Parathyroid adenoma (tissue), 2 donors: ENCODE data around the gene GPR153.

Experiments
- H2AFZ ChIP-seq: fragments of 300-600 bp; sonication (generic); one replicate; pipeline ENCODE4 v1.7.0; 2017; ENCODE audit warnings: antibody characterized with exemption, mild to moderate bottlenecking
- H3K27ac ChIP-seq: fragments of 300-600 bp; sonication (generic); one replicate; pipeline ENCODE4 v1.7.0; 2017
- H3K27me3 ChIP-seq: fragments of 300-600 bp; sonication (generic); one replicate; pipeline ENCODE4 v1.7.0; 2017; ENCODE audit warnings: low read length; ENCODE audit not compliant: control insufficient read depth, insufficient read depth
- H3K36me3 ChIP-seq: fragments of 300-600 bp; sonication (generic); one replicate; pipeline ENCODE4 v1.7.0; 2017; ENCODE audit warnings: low read length; ENCODE audit not compliant: control insufficient read depth, insufficient read depth
- H3K4me1 ChIP-seq: fragments of 300-600 bp; sonication (generic); one replicate; pipeline ENCODE4 v1.7.0; 2017; ENCODE audit warnings: control low read depth
- H3K4me2 ChIP-seq: fragments of 300-600 bp; sonication (generic); one replicate; pipeline ENCODE4 v1.7.0; 2017; ENCODE audit warnings: low read length
- H3K4me3 ChIP-seq: fragments of 300-600 bp; sonication (generic); one replicate; pipeline ENCODE4 v1.7.0; 2017; ENCODE audit warnings: low read depth, low read length
- H3K79me2 ChIP-seq: fragments of 300-600 bp; sonication (generic); one replicate; pipeline ENCODE4 v1.7.0; 2017; ENCODE audit warnings: control low read depth
- H3K9ac ChIP-seq: fragments of 300-600 bp; sonication (generic); one replicate; pipeline ENCODE4 v1.7.0; 2017; ENCODE audit warnings: mild to moderate bottlenecking
- H3K9me3 ChIP-seq: fragments of 300-600 bp; sonication (generic); one replicate; pipeline ENCODE4 v1.7.0; 2017; ENCODE audit warnings: low read length; ENCODE audit not compliant: control insufficient read depth
- TF ChIP-seq, protein P1 (sequence below): fragments of 300-600 bp; sonication (generic); IDR thresholded peaks from one replicate; pipeline ENCODE4 v1.7.0; 2017; ENCODE audit warnings: antibody characterized with exemption, mild to moderate bottlenecking
- donor health status: primary hyperparathyroidism.

The GPR153 gene

GRCh38 chr1:6268415-6268814, 7.5 kb upstream of the GPR153 start:
- no peak overlapping the region for H2AFZ ChIP-seq
- no peak overlapping the region for H3K9ac ChIP-seq
- no peaks in the 10 kb centered on the region for H3K9me3 ChIP-seq
- H3K36me3 ChIP-seq: no peaks in the 10 kb centered on the region
- no peaks in the 10 kb centered on the region for H3K27me3 ChIP-seq
- TF ChIP-seq, protein P1, sequence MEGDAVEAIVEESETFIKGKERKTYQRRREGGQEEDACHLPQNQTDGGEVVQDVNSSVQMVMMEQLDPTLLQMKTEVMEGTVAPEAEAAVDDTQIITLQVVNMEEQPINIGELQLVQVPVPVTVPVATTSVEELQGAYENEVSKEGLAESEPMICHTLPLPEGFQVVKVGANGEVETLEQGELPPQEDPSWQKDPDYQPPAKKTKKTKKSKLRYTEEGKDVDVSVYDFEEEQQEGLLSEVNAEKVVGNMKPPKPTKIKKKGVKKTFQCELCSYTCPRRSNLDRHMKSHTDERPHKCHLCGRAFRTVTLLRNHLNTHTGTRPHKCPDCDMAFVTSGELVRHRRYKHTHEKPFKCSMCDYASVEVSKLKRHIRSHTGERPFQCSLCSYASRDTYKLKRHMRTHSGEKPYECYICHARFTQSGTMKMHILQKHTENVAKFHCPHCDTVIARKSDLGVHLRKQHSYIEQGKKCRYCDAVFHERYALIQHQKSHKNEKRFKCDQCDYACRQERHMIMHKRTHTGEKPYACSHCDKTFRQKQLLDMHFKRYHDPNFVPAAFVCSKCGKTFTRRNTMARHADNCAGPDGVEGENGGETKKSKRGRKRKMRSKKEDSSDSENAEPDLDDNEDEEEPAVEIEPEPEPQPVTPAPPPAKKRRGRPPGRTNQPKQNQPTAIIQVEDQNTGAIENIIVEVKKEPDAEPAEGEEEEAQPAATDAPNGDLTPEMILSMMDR: no peak
- H3K4me3 ChIP-seq: no peak overlapping the region
- H3K27ac ChIP-seq: no peak overlapping the region
- no peak overlapping the region for H3K4me2 ChIP-seq
- no peaks in the 10 kb centered on the region for H3K4me1 ChIP-seq
- no peaks in the 10 kb centered on the region for H3K79me2 ChIP-seq

DNA sequence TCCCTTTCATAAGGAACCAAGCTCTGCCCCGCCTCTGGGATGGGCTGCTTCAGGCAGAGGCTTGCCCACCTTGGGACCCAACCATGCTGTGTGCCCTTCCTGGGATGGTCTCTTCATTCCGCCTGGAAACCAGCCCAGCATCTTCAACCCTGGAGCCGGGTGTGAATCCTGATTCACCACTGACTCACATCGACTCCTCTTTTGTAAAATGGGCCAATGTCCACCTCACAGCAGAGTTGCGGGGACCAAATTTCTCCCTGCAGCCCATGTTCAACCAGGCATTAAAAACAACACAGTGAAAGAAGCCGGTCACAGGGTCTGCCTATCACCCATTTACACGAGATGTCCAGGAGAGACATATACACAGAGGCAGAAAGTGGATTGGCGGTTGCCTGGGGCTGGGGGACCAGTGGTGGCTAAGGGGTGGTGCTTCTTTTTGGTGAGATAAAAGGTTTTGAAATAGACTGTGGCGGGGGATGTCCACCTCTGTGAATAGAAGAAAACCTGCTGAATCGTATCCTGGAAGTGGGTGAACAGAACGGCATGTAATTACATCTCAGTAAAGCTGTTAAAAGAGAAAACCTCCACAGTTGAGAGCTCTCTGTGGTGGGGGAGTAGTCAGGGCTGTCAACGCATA, 6.9 kb upstream of the GPR153 start:
- no peak overlapping the region for H3K4me2 ChIP-seq
- no peak overlapping the region for H3K4me3 ChIP-seq
- no peaks in the 10 kb centered on the region for H3K27me3 ChIP-seq
- no peak overlapping the region for H3K9ac ChIP-seq
- H3K9me3 ChIP-seq: no peaks in the 10 kb centered on the region
- H3K36me3 ChIP-seq: no peaks in the 10 kb centered on the region
- H3K27ac ChIP-seq: no peak overlapping the region
- TF ChIP-seq, protein P1: no peak
- H2AFZ ChIP-seq: no peak overlapping the region
- H3K79me2 ChIP-seq: no peaks in the 10 kb centered on the region
- H3K4me1 ChIP-seq: no peaks in the 10 kb centered on the region

GRCh38 chr1:6266641-6267040, 5.7 kb upstream of the GPR153 start:
- Histone ChIP-seq H3K9ac (no peak overlapping the region), H3K9me3 (no peaks in the 10 kb centered on the region), H3K79me2 (no peaks in the 10 kb centered on the region), H3K36me3 (no peaks in the 10 kb centered on the region), H3K27me3 (no peaks in the 10 kb centered on the region), H2AFZ (no peak overlapping the region), H3K4me1 (no peaks in the 10 kb centered on the region), H3K4me2 (no peak overlapping the region), H3K27ac (no peak overlapping the region), H3K4me3 (no peak overlapping the region)
- TF ChIP-seq, protein P1: no peak

DNA sequence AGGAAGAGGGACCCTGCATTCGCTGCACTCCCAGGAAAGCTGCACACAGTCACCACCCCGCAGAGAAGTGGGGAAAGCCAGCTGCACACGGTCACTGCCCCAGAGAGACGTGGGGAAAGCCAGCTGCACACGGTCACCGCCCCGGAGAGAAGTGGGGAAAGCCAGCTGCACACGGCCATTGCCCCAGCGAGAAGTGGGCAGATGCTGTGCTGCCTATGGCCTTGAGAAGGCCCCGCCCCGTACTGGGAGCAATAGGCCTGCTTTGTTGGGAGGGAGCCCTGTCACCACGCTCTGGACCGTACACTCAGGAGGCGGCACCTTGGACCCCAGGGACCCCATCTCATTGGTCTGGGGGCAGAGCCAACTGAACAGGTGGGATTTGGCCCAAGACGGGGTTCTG, 4.3 kb upstream of the GPR153 start:
- TF ChIP-seq, protein P1: no peak
- H2AFZ ChIP-seq: no peak overlapping the region
- no peaks in the 10 kb centered on the region for H3K9me3 ChIP-seq
- H3K4me2 ChIP-seq: no peak overlapping the region
- no peaks in the 10 kb centered on the region for H3K36me3 ChIP-seq
- H3K4me3 ChIP-seq: no peak overlapping the region
- H3K9ac ChIP-seq: no peak overlapping the region
- no peak overlapping the region for H3K27ac ChIP-seq
- H3K79me2 ChIP-seq: no peaks in the 10 kb centered on the region
- H3K27me3 ChIP-seq: no peaks in the 10 kb centered on the region
- H3K4me1 ChIP-seq: peaks cover 2% of the 10 kb centered on the region

DNA sequence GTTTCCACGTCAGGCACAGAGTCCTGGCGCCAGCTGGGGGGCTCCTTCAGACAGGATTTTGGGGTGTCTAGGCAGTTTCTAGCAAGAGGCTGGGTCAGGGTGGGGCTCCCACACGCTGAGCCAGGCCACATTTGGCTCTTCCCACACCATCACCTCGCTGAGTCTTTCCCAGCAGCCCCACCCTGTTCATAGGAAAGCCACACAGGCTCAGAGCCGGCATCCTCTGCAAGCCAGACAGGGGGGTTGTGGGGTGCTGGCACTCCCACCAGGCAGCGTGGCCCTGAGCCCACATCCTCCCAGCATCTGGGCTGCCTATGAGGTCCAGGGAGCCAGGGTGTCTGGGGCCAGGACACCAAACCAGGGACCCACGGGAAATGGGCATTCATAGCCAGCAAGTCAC, 2.8 kb upstream of the GPR153 start:
- H3K4me1 ChIP-seq: peaks cover 2% of the 10 kb centered on the region

More for the DNA sequence above, 2.8 kb upstream of the GPR153 start:
- Histone ChIP-seq H3K27me3 (no peaks in the 10 kb centered on the region), H3K9ac (no peak overlapping the region), H3K79me2 (no peaks in the 10 kb centered on the region), H2AFZ (no peak overlapping the region), H3K27ac (no peak overlapping the region), H3K4me3 (no peak overlapping the region), H3K9me3 (no peaks in the 10 kb centered on the region), H3K36me3 (no peaks in the 10 kb centered on the region), H3K4me2 (no peak overlapping the region)
- TF ChIP-seq, protein P1: no peak
